GM21526 (cell line): ENCODE results near the gene GLMN.
"Not testable (repeated sequence)": the region's sequence is repeated elsewhere in the genome, so short reads cannot be mapped to it uniquely, and the experiment has no call there.

Experiments used
- ATAC-seq: cut with Tn5 transposase; IDR thresholded peaks from one replicate; pipeline ENCODE4 v1.9.1; 2021; ENCODE audit warnings: moderate library complexity; ENCODE audit not compliant: unreplicated experiment, low FRiP score

Gene GLMN

GRCh38 chr1:92301021-92301420 lies 2.2 kb upstream of the GLMN start:
- no peak for ATAC-seq

- no peak for ATAC-seq
These were observed 827 bp upstream of the GLMN start for GRCh38 chr1:92299477-92300150.

- ATAC-seq = no peak
These were observed 594 bp downstream of the GLMN start for GRCh38 chr1:92298213-92298572.

- ATAC-seq = no peak
These were observed 7.3 kb downstream of the GLMN start for GRCh38 chr1:92291372-92291999.

- not testable (repeated sequence) for ATAC-seq
These were observed 17.4 kb downstream of the GLMN start for GRCh38 chr1:92281411-92281810.

- ATAC-seq = not testable (repeated sequence)
These were observed 19.0 kb downstream of the GLMN start for GRCh38 chr1:92279781-92280180.

- ATAC-seq = no peak
These were observed 21.6 kb downstream of the GLMN start for GRCh38 chr1:92277105-92277723.

GRCh38 chr1:92276082-92276481 lies 22.7 kb downstream of the GLMN start:
- ATAC-seq = no peak

GRCh38 chr1:92274939-92275338 lies 23.8 kb downstream of the GLMN start:
- no peak for ATAC-seq

- no peak for ATAC-seq
These were observed 25.7 kb downstream of the GLMN start for GRCh38 chr1:92273039-92273438.

GRCh38 chr1:92262516-92262915 lies 36.3 kb downstream of the GLMN start:
- ATAC-seq = no peak

- ATAC-seq = no peak
These were observed 39.4 kb downstream of the GLMN start for GRCh38 chr1:92259350-92259749.

GRCh38 chr1:92254714-92255113 lies 44.1 kb downstream of the GLMN start:
- not testable (repeated sequence) for ATAC-seq

GRCh38 chr1:92244376-92244775 lies 54.4 kb downstream of the GLMN start:
- no peak for ATAC-seq

- ATAC-seq = no peak
These were observed 58.8 kb downstream of the GLMN start for GRCh38 chr1:92240034-92240433.

GRCh38 chr1:92230736-92231135 lies 68.1 kb downstream of the GLMN start:
- no peak for ATAC-seq

- ATAC-seq = no peak
These were observed 70.4 kb downstream of the GLMN start for GRCh38 chr1:92228401-92228800.

GRCh38 chr1:92219028-92219427 lies 79.8 kb downstream of the GLMN start:
- no peak for ATAC-seq

- ATAC-seq = no peak
These were observed 80.2 kb downstream of the GLMN start for GRCh38 chr1:92218559-92218958.

GRCh38 chr1:92217721-92218120 lies 81.1 kb downstream of the GLMN start, which contains the start of gene C1orf146:
Gene C1orf146, plus strand, starts transcription at chr1:92217915. Its CDS starts 13,506 bp downstream, at chr1:92231421.
- no peak for ATAC-seq

GRCh38 chr1:92211166-92211565 lies 87.6 kb downstream of the GLMN start:
- no peak for ATAC-seq

GRCh38 chr1:92210701-92211100 lies 88.1 kb downstream of the GLMN start:
- ATAC-seq = no peak
